HCT116 (cell line): Measurements from ENCODE around the gene ATP2B1. TPM values are rescaled to one million over a fixed set of nuclear protein-coding genes. Genes with fewer than 3 reads are reported as not detected.

ENCODE experiments used
- ATAC-seq: fragments of 200-7000 bp; cut with Tn5 transposase; 2 replicates; pipeline ENCODE4 v1.9.1; 2020; ENCODE audit warnings: mild to moderate bottlenecking, moderate library complexity
- BruUV-seq: library from RNA; stranded (reverse); fragments of 400-500 nt; replicated peaks from 2 replicates; lab custom pipeline; 2021; lab: Mats Ljungman, UMichigan
- CTCF ChIA-PET: fragments of 300-600 bp; sonication (Branson Sonifier 250); formaldehyde crosslinking; loops from one replicate; lab custom pipeline; 2021; ENCODE audit warnings: antibody characterized with exemption; lab: Charles Lee
- POLR2A ChIA-PET: fragments of 300-600, 350-600 bp; sonication (Branson Sonifier 250); formaldehyde crosslinking; loops from one replicate; lab custom pipeline; 2021; ENCODE audit warnings: antibody characterized with exemption; lab: Charles Lee
- RAD21 ChIA-PET, 2 experiments: fragments of 300-600 bp; sonication (Branson Sonifier 250); formaldehyde crosslinking; loops; one replicate each; lab custom pipeline; 2023; ENCODE audit warnings: low total read pairs in 2 of 2; ENCODE audit not compliant: uncharacterized antibody in 2 of 2, unreplicated experiment in 2 of 2, low non-redundant PET in 1 of 2; lab: Charles Lee
- DNase-seq: peaks from one replicate; pipeline ENCODE4 v3.0.0-alpha.2; 2010; ENCODE audit warnings: low read depth, low spot score
- H2AFZ ChIP-seq: fragments of 200-600 bp; shearing (Covaris generic), sonication (generic); 2 replicates; pipeline ENCODE4 v1.6.1; 2017; ENCODE audit warnings: low read depth, mixed run types, mixed read lengths, antibody characterized with exemption, low read length; ENCODE audit not compliant: poor library complexity, severe bottlenecking
- H3K27ac ChIP-seq: 2 replicates; pipeline ENCODE4 v1.5.1; 2012; ENCODE audit warnings: low read depth, low read length
- H3K27me3 ChIP-seq: fragments of 200-600 bp; sonication (generic); 2 replicates; pipeline ENCODE4 v1.6.1; 2016; ENCODE audit warnings: mixed run types, low read length, mixed read lengths; ENCODE audit not compliant: insufficient read depth
- H3K36me3 ChIP-seq, 2 experiments: fragments of 200-500 bp in 1 of 2; fragments of 200-600 bp in 1 of 2; sonication (Bioruptor generic) in 1 of 2; sonication (generic) in 1 of 2; 2 replicates each; pipeline versions ENCODE4 v1.5.1 to v1.6.1; 2014 to 2016; ENCODE audit warnings: low read length in 2 of 2, inconsistent platforms in 1 of 2, mixed read lengths in 1 of 2, mixed run types in 1 of 2; ENCODE audit not compliant: insufficient read depth in 2 of 2, control insufficient read depth in 1 of 2
- H3K4me1 ChIP-seq, 2 experiments: fragments of 200-600 bp in 1 of 2; sonication (generic) in 1 of 2; 2 replicates each; pipeline versions ENCODE4 v1.5.1 to v1.6.1; 2012 to 2017; ENCODE audit warnings: low read length in 2 of 2, inconsistent platforms in 1 of 2, mild to moderate bottlenecking in 1 of 2, mixed read lengths in 1 of 2, mixed run types in 1 of 2, moderate library complexity in 1 of 2; ENCODE audit not compliant: insufficient read depth in 2 of 2, control insufficient read depth in 1 of 2
- H3K4me2 ChIP-seq: fragments of 200-600 bp; sonication (generic); 2 replicates; pipeline ENCODE4 v1.6.1; 2017; ENCODE audit warnings: mixed run types, low read length, mixed read lengths
- H3K4me3 ChIP-seq, 2 experiments: fragments of 200-600 bp in 1 of 2; sonication (generic) in 1 of 2; replicated peaks in 1 of 2; 2 replicates each; pipeline ENCODE4 v1.5.1; 2011 to 2016; ENCODE audit warnings: low read length in 2 of 2, control low read depth in 1 of 2, low read depth in 1 of 2, mild to moderate bottlenecking in 1 of 2, mixed read lengths in 1 of 2, mixed run types in 1 of 2
- H3K79me2 ChIP-seq: fragments of 200-600 bp; sonication (generic); 2 replicates; pipeline ENCODE4 v1.6.1; 2017; ENCODE audit warnings: mild to moderate bottlenecking, mixed run types, low read length, moderate library complexity, mixed read lengths; ENCODE audit not compliant: insufficient read depth
- H3K9ac ChIP-seq: fragments of 200-600 bp; sonication (generic); 2 replicates; pipeline ENCODE4 v1.6.1; 2016; ENCODE audit warnings: low read length, mixed read lengths
- H3K9me2 ChIP-seq: fragments of 200-600 bp; sonication (generic), shearing (Covaris generic); 2 replicates; pipeline ENCODE4 v1.6.1; 2017; ENCODE audit warnings: mixed run types, mild to moderate bottlenecking, moderate library complexity; ENCODE audit not compliant: insufficient read depth
- H3K9me3 ChIP-seq, 2 experiments: fragments of 200-500 bp in 1 of 2; fragments of 200-600 bp in 1 of 2; sonication (Bioruptor generic) in 1 of 2; sonication (generic) in 1 of 2; 2 replicates each; pipeline ENCODE4 v1.6.1; 2014 to 2017; ENCODE audit warnings: low read length in 2 of 2, mixed read lengths in 2 of 2, inconsistent platforms in 1 of 2, low read depth in 1 of 2, mild to moderate bottlenecking in 1 of 2, mixed run types in 1 of 2, moderate library complexity in 1 of 2; ENCODE audit not compliant: control insufficient read depth in 1 of 2, insufficient read depth in 1 of 2
- H4K20me1 ChIP-seq: fragments of 200-600 bp; sonication (generic), shearing (Covaris generic); 2 replicates; pipeline ENCODE4 v1.6.1; 2017; ENCODE audit warnings: mixed run types, mild to moderate bottlenecking, moderate library complexity; ENCODE audit not compliant: insufficient read depth
- FOSL1 ChIP-seq: IDR thresholded peaks from 2 replicates; pipeline ENCODE4 v1.6.1; 2012; ENCODE audit warnings: low read depth
- MAX ChIP-seq: IDR thresholded peaks from 2 replicates; pipeline ENCODE4 v1.6.1; 2012
- POLR2AphosphoS5 ChIP-seq: IDR thresholded peaks from 2 replicates; pipeline ENCODE4 v1.6.1; 2011; ENCODE audit warnings: mild to moderate bottlenecking, low read depth, low read length, moderate library complexity
- REST ChIP-seq: IDR thresholded peaks from 2 replicates; pipeline ENCODE4 v1.6.1; 2012; ENCODE audit warnings: low read depth
- SIN3A ChIP-seq: IDR thresholded peaks from 2 replicates; pipeline ENCODE4 v1.6.1; 2012; ENCODE audit warnings: low read depth
- YY1 ChIP-seq: IDR thresholded peaks from 2 replicates; pipeline ENCODE4 v1.6.1; 2011; ENCODE audit warnings: low read length, low read depth, moderate library complexity, mild to moderate bottlenecking; ENCODE audit not compliant: insufficient replicate concordance; ENCODE audit errors: extremely low read depth
- ZFX ChIP-seq: fragments of 450-650 bp; IDR thresholded peaks from 2 replicates; pipeline ENCODE4 v1.6.1; 2017
- intact Hi-C: fragments of 100-400 bp; cut with micrococcal nuclease; formaldehyde crosslinking; loops from 2 replicates; pipeline ENCODE4 v1.10.0; 2022
- total RNA-seq: library from RNA; stranded (reverse); gene quantifications from one replicate; pipeline ENCODE4 v1.2.1, GENCODE V29; 2021; ENCODE audit not compliant: unreplicated experiment

Gene ATP2B1
- total RNA-seq, 1 experiment from 2014 or later, result 62.4 TPM

DNA sequence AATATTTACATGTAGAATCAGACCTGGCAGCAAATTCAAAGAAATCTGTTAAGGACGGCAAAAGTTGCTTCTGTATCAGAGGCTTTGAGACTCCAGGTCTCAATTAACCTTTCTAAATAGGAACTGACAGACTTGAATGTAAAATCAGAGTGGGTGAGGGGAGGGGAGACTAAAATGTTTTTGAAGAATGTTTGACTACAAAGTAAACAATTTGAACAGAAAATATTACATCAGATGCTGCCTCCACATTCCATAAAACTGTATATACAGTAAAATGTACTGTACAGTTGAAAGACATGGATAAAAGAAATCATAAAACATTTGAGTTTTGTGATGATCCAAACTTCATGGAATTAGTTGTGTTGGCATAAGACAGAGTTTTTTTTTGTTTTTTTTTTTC is 133.3 kb downstream of the ATP2B1 start:
- no peaks in the 10 kb centered on the region for H3K9me3 ChIP-seq
- CTCF ChIA-PET, result interaction anchor here (0.7 kb wide), 1 partner anchor 32 kb away, joined by 4 read pairs; no protein-coding TSS in a partner anchor
- no peak overlapping the region for H3K27ac ChIP-seq
- H2AFZ ChIP-seq, result no peak overlapping the region
- peaks cover 0 to 6% of the 10 kb centered on the region in 2 experiments; a peak in 1 of 4 replicates for H3K4me1 ChIP-seq
- H3K4me2 ChIP-seq, result no peak overlapping the region
- no peak overlapping the region for H3K4me3 ChIP-seq
- intact Hi-C loops, result no loop called here
- H4K20me1 ChIP-seq, result no peaks in the 10 kb centered on the region
- DNase-seq, result no peak
- no peaks in the 10 kb centered on the region for H3K36me3 ChIP-seq
- TF ChIP-seq YY1 (no peak), MAX (no peak), ZFX (no peak), FOSL1 (no peak), POLR2AphosphoS5 (no peak), SIN3A (no peak), REST (no peak)
- TF ChIP-seq, all 23 proteins: peak for 0
- no peaks in the 10 kb centered on the region for H3K79me2 ChIP-seq
- no peak for ATAC-seq
- BruUV-seq, result no TSS peak
- RAD21 ChIA-PET, result no interaction called here
- no peaks in the 10 kb centered on the region for H3K27me3 ChIP-seq
- H3K9me2 ChIP-seq, result no peaks in the 10 kb centered on the region
- no peak overlapping the region for H3K9ac ChIP-seq
- POLR2A ChIA-PET, result no interaction called here
